Stimulated activated CD8-positive, alpha-beta memory T cell treated with anti-CD3 and anti-CD28 coated beads, Interleukin-12 subunit alpha, Interleukin-12 subunit beta, amount 100 ng/mL, for 24 hours (primary cell): ENCODE measurements around the gene LASP1.
"Not testable (repeated sequence)": the region's sequence is repeated elsewhere in the genome, so short reads cannot be mapped to it uniquely, and the experiment has no call there.

ENCODE experiments used
- DNase-seq: peaks from one replicate; pipeline ENCODE4 v3.0.0-alpha.2; 2020; ENCODE audit errors: extremely low read depth

The LASP1 gene

GRCh38 chr17:38869526-38870258 is at the start of gene LASP1:
LASP1 (plus strand) TSS chr17:38870058; CDS start chr17:38870190, 132 bp downstream.
- peak; percentile 72 for DNase-seq

- peak; percentile 79 for DNase-seq
These were observed 44.7 kb upstream of the LASP1 start, which contains the start of gene CWC25 for GRCh38 chr17:38824899-38825761. CWC25 (minus strand) TSS chr17:38825321; CDS start chr17:38825183, 138 bp downstream.

- DNase-seq = no peak
These were observed 44.1 kb upstream of the LASP1 start for GRCh38 chr17:38825762-38826247.

GRCh38 chr17:38844261-38844757 is 25.5 kb upstream of the LASP1 start:
- no peak for DNase-seq

- DNase-seq = no peak
These were observed 21.3 kb upstream of the LASP1 start for GRCh38 chr17:38848557-38848891.

- DNase-seq = no peak
These were observed 20.8 kb upstream of the LASP1 start for GRCh38 chr17:38848939-38849605.

GRCh38 chr17:38850374-38850773 is 19.5 kb upstream of the LASP1 start:
- no peak for DNase-seq

GRCh38 chr17:38851434-38851833 is 18.4 kb upstream of the LASP1 start:
- no peak for DNase-seq

- DNase-seq = no peak
These were observed 17.0 kb upstream of the LASP1 start for GRCh38 chr17:38852771-38853291.

- peak; percentile 74 for DNase-seq
These were observed 16.3 kb upstream of the LASP1 start, which contains the start of gene RPL23 for GRCh38 chr17:38853292-38854219. RPL23 (minus strand) TSS chr17:38853721; CDS start chr17:38853710, 11 bp downstream.

GRCh38 chr17:38855101-38855714 is 14.7 kb upstream of the LASP1 start:
- not testable (repeated sequence) for DNase-seq

- DNase-seq = no peak
These were observed 12.6 kb upstream of the LASP1 start for GRCh38 chr17:38857271-38857670.

- DNase-seq = no peak
These were observed 8.4 kb upstream of the LASP1 start for GRCh38 chr17:38861399-38861843.

GRCh38 chr17:38864636-38865398 is 5.0 kb upstream of the LASP1 start:
- DNase-seq = no peak

GRCh38 chr17:38867179-38867967 is 2.5 kb upstream of the LASP1 start:
- no peak for DNase-seq

- no peak for DNase-seq
These were observed 1.7 kb upstream of the LASP1 start for GRCh38 chr17:38867968-38868816.

- DNase-seq = peak; percentile 66
These were observed 887 bp upstream of the LASP1 start for GRCh38 chr17:38868817-38869525.
